A549 (cell line): ENCODE measurements around the gene ADGRB2. TPM values are rescaled to one million over a fixed set of nuclear protein-coding genes. Genes with fewer than 3 reads are reported as not detected.

Source experiments
- ATAC-seq, 2 experiments: fragments of 200-7000 bp in 1 of 2; fragments of >200 bp in 1 of 2; cut with Nextera tagmentation in 1 of 2; cut with Tn5 transposase in 1 of 2; 3 replicates each; pipeline versions ENCODE4 v1.8.0 to v1.9.1; 2018 to 2020; ENCODE audit warnings: mild to moderate bottlenecking in 1 of 2, moderate library complexity in 1 of 2
- CTCF ChIA-PET: fragments of 300-600 bp; sonication (Branson Sonifier 250); formaldehyde crosslinking; extraction: SDS; loops from one replicate; lab custom pipeline; 2021; ENCODE audit warnings: antibody characterized with exemption, inconsistent platforms; lab: Yijun Ruan, JAX
- POLR2A ChIA-PET: fragments of 350-600 bp; formaldehyde crosslinking; extraction: SDS; loops from one replicate; lab custom pipeline; 2021; ENCODE audit warnings: antibody characterized with exemption, inconsistent platforms; lab: Yijun Ruan, JAX
- DNase-seq, 2 experiments: peaks; one replicate each; pipeline versions ENCODE4 v3.0.0 to v3.0.0-alpha.2; 2011 to 2016; ENCODE audit warnings: low read depth in 1 of 2, low spot score in 1 of 2
- FAIRE-seq: peaks from 2 replicates; lab custom pipeline; 2011; peaks lifted over from hg19 to GRCh38; lab: Jason Lieb, UNC
- H3K27ac ChIP-seq, 2 experiments: fragments of >200 bp; sonication (Bioruptor Twin); formaldehyde crosslinking; 3 replicates each; pipeline ENCODE4 v1.5.1; 2016 to 2017
- H3K4me1 ChIP-seq: fragments of >200 bp; sonication (Bioruptor Twin); formaldehyde crosslinking; 3 replicates; pipeline ENCODE4 v1.6.1; 2016
- H3K4me2 ChIP-seq: fragments of >200 bp; sonication (Bioruptor Twin); formaldehyde crosslinking; 3 replicates; pipeline ENCODE4 v1.6.1; 2016
- H3K4me3 ChIP-seq: fragments of >200 bp; sonication (Bioruptor Twin); formaldehyde crosslinking; 3 replicates; pipeline ENCODE4 v1.5.1; 2016
- H3K9me3 ChIP-seq: fragments of >200 bp; sonication (Bioruptor Twin); formaldehyde crosslinking; 3 replicates; pipeline ENCODE4 v1.6.1; 2016
- BHLHE40 ChIP-seq: IDR thresholded peaks from 2 replicates; pipeline ENCODE4 v1.6.1; 2012; ENCODE audit warnings: low read depth, low read length, inconsistent platforms
- CEBPB ChIP-seq, 2 experiments: fragments of >200 bp in 1 of 2; sonication (Bioruptor Twin) in 1 of 2; formaldehyde crosslinking in 1 of 2; IDR thresholded peaks; 2 replicates each; pipeline ENCODE4 v1.6.1; 2012 to 2016
- EP300 ChIP-seq, 2 experiments: fragments of >200 bp; sonication (Bioruptor Twin); formaldehyde crosslinking; IDR thresholded peaks; 2 replicates in 1 of 2; 3 replicates in 1 of 2; pipeline ENCODE4 v1.6.1; 2016 to 2017
- JUNB ChIP-seq: fragments of >200 bp; sonication (Bioruptor Twin); formaldehyde crosslinking; IDR thresholded peaks from 2 replicates; pipeline ENCODE4 v1.6.1; 2016
- NFE2L2 ChIP-seq: fragments of 150-350 bp; conservative IDR thresholded peaks from 2 replicates; pipeline ENCODE4 v1.6.1; 2014; ENCODE audit warnings: low read length
- RARB ChIP-seq: fragments of 250-450 bp; sonication (Bioruptor Pico); IDR thresholded peaks from 2 replicates; pipeline ENCODE4 v1.8.0; 2021; ENCODE audit warnings: mild to moderate bottlenecking, moderate library complexity
- ZFP36 ChIP-seq: fragments of 450-650 bp; IDR thresholded peaks from 2 replicates; pipeline ENCODE4 v1.6.1; 2014; ENCODE audit warnings: borderline replicate concordance; ENCODE audit not compliant: partially characterized antibody
- whole genome bisulfite sequencing: methylation state at CpG from one replicate; pipeline ENCODE4 v1.1.6; 2017; ENCODE audit errors: missing lambda C conversion rate; 5-methylcytosine and 5-hydroxymethylcytosine counted together
- polyA plus RNA-seq, 4 experiments: library from polyadenylated mRNA; depleted of rRNA in 3 of 4; stranded (reverse); fragments of >200 nt; fragmentation: RNase III in 1 of 4; extraction: RNeasy Plus Mini Kit Qiagen cat#74134 plus additional on column Dnase treatment in 1 of 4; gene quantifications; 2 replicates in 3 of 4; 3 replicates in 1 of 4; pipeline ENCODE4 v1.2.3, GENCODE V29; 2011 to 2017
- TF ChIP-seq, protein P1 (sequence below): fragments of 250-450 bp; sonication (Bioruptor Pico); IDR thresholded peaks from 2 replicates; pipeline ENCODE4 v1.5.0; 2020; ENCODE audit warnings: low read depth, mild to moderate bottlenecking, moderate library complexity
- TF ChIP-seq, protein P2 (sequence below): fragments of 200-600 bp; sonication (generic); IDR thresholded peaks from 2 replicates; pipeline ENCODE4 v1.6.1; 2016; ENCODE audit warnings: antibody characterized with exemption, mild to moderate bottlenecking, moderate library complexity
- TF ChIP-seq, protein P3 (sequence below): fragments of >200 bp; sonication (Bioruptor Twin); formaldehyde crosslinking; IDR thresholded peaks from 3 replicates; pipeline ENCODE4 v1.6.1; 2016

ADGRB2 gene
- polyA plus RNA-seq, 2 of the 4 experiments (the other 2 are of a cell fraction), result 2.3 to 6.6 TPM

DNA sequence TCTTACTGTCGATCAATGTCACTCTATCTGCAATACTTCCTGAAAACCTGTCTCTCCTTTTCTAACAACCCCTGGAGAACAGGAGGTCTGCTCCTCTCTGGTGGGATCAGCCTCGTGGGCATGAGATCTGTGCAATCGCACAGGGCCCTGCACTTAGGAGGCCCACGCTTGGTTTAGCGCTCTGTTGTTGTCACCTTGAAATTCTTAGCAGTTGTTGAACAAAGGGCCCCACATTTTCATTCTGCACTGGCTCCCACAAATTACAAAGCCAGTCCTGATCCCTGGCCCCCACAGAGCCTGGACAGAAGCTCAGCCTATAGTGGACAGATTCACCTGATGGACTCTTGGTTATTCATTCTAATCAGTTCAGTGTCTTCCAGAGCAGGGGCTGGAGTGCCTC lies 33.1 kb upstream of the ADGRB2 start:
- Histone ChIP-seq H3K9me3 (no peaks in the 10 kb centered on the region), H3K4me2 (peak overlapping the region; percentile 65; the same call in 1 of the 3 replicates), H3K4me1 (peaks cover 28% of the 10 kb centered on the region)
- FAIRE-seq, result no peak
- 88% methylated on average over 1 of the region's 5 CpGs for WGBS
- POLR2A ChIA-PET, result no interaction called here
- DNase-seq, result no peak
- no peak for ATAC-seq
- no peak for TF ChIP-seq BHLHE40
- no peak for TF ChIP-seq NFE2L2
- no peak for TF ChIP-seq JUNB
- TF ChIP-seq, protein P1, sequence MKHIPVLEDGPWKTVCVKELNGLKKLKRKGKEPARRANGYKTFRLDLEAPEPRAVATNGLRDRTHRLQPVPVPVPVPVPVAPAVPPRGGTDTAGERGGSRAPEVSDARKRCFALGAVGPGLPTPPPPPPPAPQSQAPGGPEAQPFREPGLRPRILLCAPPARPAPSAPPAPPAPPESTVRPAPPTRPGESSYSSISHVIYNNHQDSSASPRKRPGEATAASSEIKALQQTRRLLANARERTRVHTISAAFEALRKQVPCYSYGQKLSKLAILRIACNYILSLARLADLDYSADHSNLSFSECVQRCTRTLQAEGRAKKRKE, result no peak
- no peak for TF ChIP-seq CEBPB (IDR thresholded peaks at IDR 0.05)
- no peak for TF ChIP-seq EP300 (IDR thresholded peaks at IDR 0.05)
- TF ChIP-seq, protein P2, sequence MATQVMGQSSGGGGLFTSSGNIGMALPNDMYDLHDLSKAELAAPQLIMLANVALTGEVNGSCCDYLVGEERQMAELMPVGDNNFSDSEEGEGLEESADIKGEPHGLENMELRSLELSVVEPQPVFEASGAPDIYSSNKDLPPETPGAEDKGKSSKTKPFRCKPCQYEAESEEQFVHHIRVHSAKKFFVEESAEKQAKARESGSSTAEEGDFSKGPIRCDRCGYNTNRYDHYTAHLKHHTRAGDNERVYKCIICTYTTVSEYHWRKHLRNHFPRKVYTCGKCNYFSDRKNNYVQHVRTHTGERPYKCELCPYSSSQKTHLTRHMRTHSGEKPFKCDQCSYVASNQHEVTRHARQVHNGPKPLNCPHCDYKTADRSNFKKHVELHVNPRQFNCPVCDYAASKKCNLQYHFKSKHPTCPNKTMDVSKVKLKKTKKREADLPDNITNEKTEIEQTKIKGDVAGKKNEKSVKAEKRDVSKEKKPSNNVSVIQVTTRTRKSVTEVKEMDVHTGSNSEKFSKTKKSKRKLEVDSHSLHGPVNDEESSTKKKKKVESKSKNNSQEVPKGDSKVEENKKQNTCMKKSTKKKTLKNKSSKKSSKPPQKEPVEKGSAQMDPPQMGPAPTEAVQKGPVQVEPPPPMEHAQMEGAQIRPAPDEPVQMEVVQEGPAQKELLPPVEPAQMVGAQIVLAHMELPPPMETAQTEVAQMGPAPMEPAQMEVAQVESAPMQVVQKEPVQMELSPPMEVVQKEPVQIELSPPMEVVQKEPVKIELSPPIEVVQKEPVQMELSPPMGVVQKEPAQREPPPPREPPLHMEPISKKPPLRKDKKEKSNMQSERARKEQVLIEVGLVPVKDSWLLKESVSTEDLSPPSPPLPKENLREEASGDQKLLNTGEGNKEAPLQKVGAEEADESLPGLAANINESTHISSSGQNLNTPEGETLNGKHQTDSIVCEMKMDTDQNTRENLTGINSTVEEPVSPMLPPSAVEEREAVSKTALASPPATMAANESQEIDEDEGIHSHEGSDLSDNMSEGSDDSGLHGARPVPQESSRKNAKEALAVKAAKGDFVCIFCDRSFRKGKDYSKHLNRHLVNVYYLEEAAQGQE, result no peak
- TF ChIP-seq RARB (CRISPR knock-in tag), result no peak
- TF ChIP-seq, all 56 proteins: peak for 0
- Histone ChIP-seq H3K27ac (peak overlapping the region in 1 of 2 experiments; percentile 83; a peak in 4 of 6 replicates), H3K4me3 (no peak overlapping the region)
- CTCF ChIA-PET, result interaction anchor here (1.2 to 6.0 kb wide), 5 partner anchors 8 to 179 kb away, joined by 3 to 55 read pairs (median 4); no protein-coding TSS in a partner anchor

DNA sequence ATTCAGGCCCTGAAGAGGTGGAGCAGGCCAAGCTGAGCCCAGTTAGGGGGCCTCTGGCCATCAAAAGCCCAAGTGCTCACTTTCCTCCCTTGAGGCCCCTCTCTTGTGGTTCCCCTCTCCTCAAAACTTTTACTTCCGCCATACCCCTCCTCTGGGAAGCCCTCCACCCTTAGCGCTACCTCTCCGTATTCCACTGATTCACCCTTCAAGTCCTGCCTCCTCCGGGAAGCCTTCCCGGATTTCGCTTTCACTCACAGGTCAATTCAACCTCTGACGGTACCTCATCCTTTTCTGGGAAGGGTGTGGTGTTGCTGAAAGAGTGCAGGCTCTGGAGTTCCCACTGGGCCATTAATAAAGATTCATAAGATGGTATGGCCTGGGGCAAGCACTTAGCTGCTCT lies 32.6 kb upstream of the ADGRB2 start:
- ChIA-PET CTCF (interaction anchor here (1.2 to 6.0 kb wide), 4 partner anchors 8 to 178 kb away, joined by 3 to 55 read pairs (median 4); no protein-coding TSS in a partner anchor), POLR2A (no interaction called here)
- no peak overlapping the region for H3K27ac ChIP-seq
- TF ChIP-seq ZFP36, result peak; percentile 79
- TF ChIP-seq, protein P1, result no peak
- TF ChIP-seq, all 56 proteins: peak for 1
- WGBS, result 98% methylated on average over 7 of the region's 7 CpGs
- no peak overlapping the region for H3K4me3 ChIP-seq
- no peak for DNase-seq
- ATAC-seq, result no peak
- no peaks in the 10 kb centered on the region for H3K9me3 ChIP-seq
- H3K4me2 ChIP-seq, result no peak overlapping the region
- no peak for FAIRE-seq
- H3K4me1 ChIP-seq, result peaks cover 28% of the 10 kb centered on the region

DNA sequence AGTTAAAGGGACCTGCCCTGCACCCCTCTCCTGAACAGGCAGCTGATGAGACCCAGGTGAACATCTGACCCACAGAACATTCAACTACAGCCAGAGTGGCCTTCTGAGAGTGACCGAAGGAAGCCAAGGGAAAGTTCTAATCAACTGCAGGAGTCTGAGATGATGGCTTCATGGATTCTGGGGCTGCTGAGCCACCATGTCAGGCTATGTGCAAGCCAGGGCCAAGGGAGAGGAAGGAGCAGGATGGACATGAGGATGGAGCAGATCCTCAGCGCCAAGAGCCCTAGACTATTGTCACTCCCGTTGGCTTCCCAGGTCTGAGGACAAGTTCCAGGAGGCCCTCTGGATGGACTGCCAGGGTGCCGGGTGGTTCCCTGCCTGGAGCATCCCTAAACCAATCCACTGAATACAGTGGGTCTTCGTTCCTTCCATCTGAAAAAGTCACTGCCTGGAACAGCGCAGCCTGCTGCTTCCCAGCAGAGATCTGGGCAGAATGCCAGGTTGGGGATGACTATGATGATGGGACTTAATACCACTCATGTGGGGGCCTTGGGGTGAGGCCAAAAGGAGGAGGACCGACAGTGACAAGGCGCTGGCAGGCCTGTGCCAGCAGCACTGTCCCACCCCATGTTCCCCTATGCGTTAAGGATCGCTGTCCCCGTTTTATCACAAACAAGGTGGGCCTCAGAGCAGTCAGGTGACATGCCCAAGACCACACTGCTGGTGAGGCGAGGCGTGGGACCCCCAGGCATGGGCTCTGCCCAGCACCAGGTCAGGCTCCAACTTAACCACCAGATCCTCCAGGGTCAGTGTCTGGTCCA lies 31.9 kb upstream of the ADGRB2 start:
- Histone ChIP-seq H3K4me2 (no peak overlapping the region), H3K4me1 (peaks cover 28% of the 10 kb centered on the region), H3K9me3 (no peaks in the 10 kb centered on the region), H3K27ac (no peak overlapping the region), H3K4me3 (no peak overlapping the region)
- ATAC-seq, result no peak
- TF ChIP-seq, protein P3, sequence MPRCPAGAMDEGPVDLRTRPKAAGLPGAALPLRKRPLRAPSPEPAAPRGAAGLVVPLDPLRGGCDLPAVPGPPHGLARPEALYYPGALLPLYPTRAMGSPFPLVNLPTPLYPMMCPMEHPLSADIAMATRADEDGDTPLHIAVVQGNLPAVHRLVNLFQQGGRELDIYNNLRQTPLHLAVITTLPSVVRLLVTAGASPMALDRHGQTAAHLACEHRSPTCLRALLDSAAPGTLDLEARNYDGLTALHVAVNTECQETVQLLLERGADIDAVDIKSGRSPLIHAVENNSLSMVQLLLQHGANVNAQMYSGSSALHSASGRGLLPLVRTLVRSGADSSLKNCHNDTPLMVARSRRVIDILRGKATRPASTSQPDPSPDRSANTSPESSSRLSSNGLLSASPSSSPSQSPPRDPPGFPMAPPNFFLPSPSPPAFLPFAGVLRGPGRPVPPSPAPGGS, result no peak
- peak in 1 of 2 experiments; percentile 17 for DNase-seq
- FAIRE-seq, result no peak
- 80% methylated on average over 11 of the region's 13 CpGs for WGBS
- ChIA-PET CTCF (interaction anchor here (0.6 to 6.0 kb wide), 5 partner anchors 7 to 178 kb away, joined by 3 to 55 read pairs (median 4); no protein-coding TSS in a partner anchor), POLR2A (no interaction called here)
